SK-N-SH (cell line): Measurements from ENCODE around the gene H2AZ2.

ENCODE experiments used
- FOSL2 ChIP-seq: IDR thresholded peaks from 2 replicates; pipeline ENCODE4 v1.4.0; 2012; ENCODE audit warnings: low read depth, mild to moderate bottlenecking, moderate library complexity, borderline replicate concordance
- JUND ChIP-seq: IDR thresholded peaks from 2 replicates; pipeline ENCODE4 v1.4.0; 2012
- POLR2AphosphoS5 ChIP-seq: IDR thresholded peaks from 2 replicates; pipeline ENCODE4 v1.6.1; 2012; ENCODE audit warnings: low read depth, low read length
- RAD21 ChIP-seq: IDR thresholded peaks from 2 replicates; pipeline ENCODE4 v1.6.1; 2012; ENCODE audit warnings: mild to moderate bottlenecking, low read length
- SMC3 ChIP-seq: IDR thresholded peaks from 2 replicates; pipeline ENCODE4 v1.6.1; 2012; ENCODE audit warnings: low read depth, low read length, improper control_type of control experiment
- TAF1 ChIP-seq: IDR thresholded peaks from 2 replicates; pipeline ENCODE4 v1.6.1; 2012; ENCODE audit warnings: low read depth, mild to moderate bottlenecking, low read length, moderate library complexity, borderline replicate concordance
- TCF12 ChIP-seq: IDR thresholded peaks from 2 replicates; pipeline ENCODE4 v1.4.0; 2012
- TF ChIP-seq, protein P1 (sequence below): fragments of 200-600 bp; sonication (generic); IDR thresholded peaks from 2 replicates; pipeline ENCODE4 v1.6.1; 2017; ENCODE audit warnings: antibody characterized with exemption, mild to moderate bottlenecking, moderate library complexity
- TF ChIP-seq, protein P2 (sequence below): IDR thresholded peaks from 2 replicates; pipeline ENCODE4 v1.4.0; 2012; ENCODE audit warnings: low read depth

DNA sequence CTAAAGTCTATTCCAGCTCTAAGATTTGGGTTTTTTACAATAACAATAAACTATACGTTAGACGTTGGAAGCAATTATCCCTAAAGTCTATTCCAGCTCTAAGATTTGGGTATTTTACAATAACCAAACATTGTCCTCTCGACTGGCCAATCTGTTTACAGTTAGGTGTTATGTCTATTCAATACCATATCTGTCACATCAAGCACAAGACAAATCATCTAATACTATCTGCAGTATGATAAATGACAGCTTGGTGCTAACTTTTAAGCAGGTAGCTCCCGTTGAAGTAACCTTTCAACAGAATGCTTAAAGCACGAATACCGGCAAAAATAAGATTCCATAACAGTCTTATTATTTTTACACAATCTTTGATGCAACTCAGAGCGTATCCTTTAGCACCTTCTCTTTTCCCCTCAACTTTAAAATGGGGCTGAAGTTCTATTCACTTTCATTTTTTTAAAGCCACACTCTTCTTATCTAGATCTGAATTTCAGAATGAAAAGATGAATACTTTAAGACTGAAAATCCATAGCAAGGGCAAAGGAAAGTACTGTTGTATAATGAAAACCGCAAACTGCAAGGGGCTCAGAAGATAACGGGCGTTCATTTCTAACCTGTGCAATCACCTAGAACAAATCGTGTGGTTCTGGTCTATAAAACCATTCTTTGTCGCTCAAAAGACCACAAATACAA lies 925 bp downstream of the H2AZ2 start:
- no peak for TF ChIP-seq TCF12
- no peak for TF ChIP-seq POLR2AphosphoS5
- TF ChIP-seq, protein P1, sequence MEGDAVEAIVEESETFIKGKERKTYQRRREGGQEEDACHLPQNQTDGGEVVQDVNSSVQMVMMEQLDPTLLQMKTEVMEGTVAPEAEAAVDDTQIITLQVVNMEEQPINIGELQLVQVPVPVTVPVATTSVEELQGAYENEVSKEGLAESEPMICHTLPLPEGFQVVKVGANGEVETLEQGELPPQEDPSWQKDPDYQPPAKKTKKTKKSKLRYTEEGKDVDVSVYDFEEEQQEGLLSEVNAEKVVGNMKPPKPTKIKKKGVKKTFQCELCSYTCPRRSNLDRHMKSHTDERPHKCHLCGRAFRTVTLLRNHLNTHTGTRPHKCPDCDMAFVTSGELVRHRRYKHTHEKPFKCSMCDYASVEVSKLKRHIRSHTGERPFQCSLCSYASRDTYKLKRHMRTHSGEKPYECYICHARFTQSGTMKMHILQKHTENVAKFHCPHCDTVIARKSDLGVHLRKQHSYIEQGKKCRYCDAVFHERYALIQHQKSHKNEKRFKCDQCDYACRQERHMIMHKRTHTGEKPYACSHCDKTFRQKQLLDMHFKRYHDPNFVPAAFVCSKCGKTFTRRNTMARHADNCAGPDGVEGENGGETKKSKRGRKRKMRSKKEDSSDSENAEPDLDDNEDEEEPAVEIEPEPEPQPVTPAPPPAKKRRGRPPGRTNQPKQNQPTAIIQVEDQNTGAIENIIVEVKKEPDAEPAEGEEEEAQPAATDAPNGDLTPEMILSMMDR = no peak
- TF ChIP-seq JUND = no peak
- TF ChIP-seq, protein P2, sequence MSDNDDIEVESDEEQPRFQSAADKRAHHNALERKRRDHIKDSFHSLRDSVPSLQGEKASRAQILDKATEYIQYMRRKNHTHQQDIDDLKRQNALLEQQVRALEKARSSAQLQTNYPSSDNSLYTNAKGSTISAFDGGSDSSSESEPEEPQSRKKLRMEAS = no peak
- no peak for TF ChIP-seq TAF1
- TF ChIP-seq SMC3 = no peak
- TF ChIP-seq FOSL2 = no peak
- TF ChIP-seq RAD21 = no peak
